ENCODE measurements around the gene AXIN1. TPM values are rescaled to one million over a fixed set of nuclear protein-coding genes. Genes with fewer than 3 reads are reported as not detected.

AXIN1 gene
- total RNA-seq, 2 donors from 2014 or later = 31.2 to 35.2 TPM

- TF ChIP-seq POLR2AphosphoS5 (IDR thresholded peaks at IDR 0.05) = no peak
- TF ChIP-seq, protein P1, sequence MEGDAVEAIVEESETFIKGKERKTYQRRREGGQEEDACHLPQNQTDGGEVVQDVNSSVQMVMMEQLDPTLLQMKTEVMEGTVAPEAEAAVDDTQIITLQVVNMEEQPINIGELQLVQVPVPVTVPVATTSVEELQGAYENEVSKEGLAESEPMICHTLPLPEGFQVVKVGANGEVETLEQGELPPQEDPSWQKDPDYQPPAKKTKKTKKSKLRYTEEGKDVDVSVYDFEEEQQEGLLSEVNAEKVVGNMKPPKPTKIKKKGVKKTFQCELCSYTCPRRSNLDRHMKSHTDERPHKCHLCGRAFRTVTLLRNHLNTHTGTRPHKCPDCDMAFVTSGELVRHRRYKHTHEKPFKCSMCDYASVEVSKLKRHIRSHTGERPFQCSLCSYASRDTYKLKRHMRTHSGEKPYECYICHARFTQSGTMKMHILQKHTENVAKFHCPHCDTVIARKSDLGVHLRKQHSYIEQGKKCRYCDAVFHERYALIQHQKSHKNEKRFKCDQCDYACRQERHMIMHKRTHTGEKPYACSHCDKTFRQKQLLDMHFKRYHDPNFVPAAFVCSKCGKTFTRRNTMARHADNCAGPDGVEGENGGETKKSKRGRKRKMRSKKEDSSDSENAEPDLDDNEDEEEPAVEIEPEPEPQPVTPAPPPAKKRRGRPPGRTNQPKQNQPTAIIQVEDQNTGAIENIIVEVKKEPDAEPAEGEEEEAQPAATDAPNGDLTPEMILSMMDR (IDR thresholded peaks at IDR 0.05) = no peak
- no peak for TF ChIP-seq POLR2A (IDR thresholded peaks at IDR 0.05)
- Histone ChIP-seq H3K36me3 (peaks cover 6 to 16% of the 10 kb centered on the region in 2 donors), H3K27me3 (replicated peaks; ENCODE audit: insufficient read depth) (no peaks in the 10 kb centered on the region), H3K9me3 (no peaks in the 10 kb centered on the region), H3K4me1 (replicated peaks) (peaks cover 7% of the 10 kb centered on the region), H3K4me3 (no peak overlapping the region), H3K27ac (no peak overlapping the region)
- DNase-seq (ENCODE audit: low spot score) = no peak
- intact Hi-C loops (cut with DNase I) = no loop called here
- WGBS = 96% methylated on average over 23 of the region's 23 CpGs
These were observed 22.7 kb upstream of the AXIN1 start for GRCh38 chr16:375212-375611.

DNA sequence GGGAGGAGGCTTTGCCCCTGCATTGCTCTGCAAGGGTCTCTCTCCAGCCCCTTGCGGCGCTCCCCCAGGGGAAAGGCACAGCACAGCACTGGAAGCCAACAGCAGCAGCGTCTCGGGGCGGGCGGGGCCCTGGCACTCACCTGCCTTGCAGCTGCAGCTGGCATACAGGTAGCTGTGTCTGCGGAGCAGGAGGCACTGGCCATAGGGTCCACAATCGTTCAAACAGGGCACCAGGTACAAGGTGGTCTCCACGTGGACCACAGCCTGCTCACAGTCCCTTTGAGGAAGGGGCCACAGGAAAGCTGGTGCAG is 22.0 kb upstream of the AXIN1 start:
- TF ChIP-seq POLR2AphosphoS5 (IDR thresholded peaks at IDR 0.05) (no peak), POLR2A (IDR thresholded peaks at IDR 0.05) (no peak)
- TF ChIP-seq, protein P1 (IDR thresholded peaks at IDR 0.05) = no peak
- H3K4me3 ChIP-seq = no peak overlapping the region
- intact Hi-C loops (cut with DNase I) = no loop called here
- H3K4me1 ChIP-seq (replicated peaks) = peaks cover 7% of the 10 kb centered on the region
- H3K36me3 ChIP-seq = peaks cover 6 to 16% of the 10 kb centered on the region in 2 donors
- no CpG with 5 or more reads among the region's 9 CpGs for WGBS
- H3K27me3 ChIP-seq (replicated peaks; ENCODE audit: insufficient read depth) = no peaks in the 10 kb centered on the region
- H3K9me3 ChIP-seq = no peaks in the 10 kb centered on the region
- DNase-seq (ENCODE audit: low spot score) = no peak
- no peak overlapping the region for H3K27ac ChIP-seq

GRCh38 chr16:373848-374615 is 21.5 kb upstream of the AXIN1 start:
- no peak for DNase-seq (ENCODE audit: low spot score)
- peaks cover 6 to 17% of the 10 kb centered on the region in 2 donors for H3K36me3 ChIP-seq
- TF ChIP-seq, protein P1 (IDR thresholded peaks at IDR 0.05) = no peak
- no peak for TF ChIP-seq POLR2A (IDR thresholded peaks at IDR 0.05)
- TF ChIP-seq POLR2AphosphoS5 (IDR thresholded peaks at IDR 0.05) = no peak
- no peak overlapping the region for H3K4me3 ChIP-seq
- no peaks in the 10 kb centered on the region for H3K27me3 ChIP-seq (replicated peaks; ENCODE audit: insufficient read depth)
- intact Hi-C loops (cut with DNase I) = no loop called here
- H3K9me3 ChIP-seq = no peaks in the 10 kb centered on the region
- peaks cover 7% of the 10 kb centered on the region for H3K4me1 ChIP-seq (replicated peaks)
- no peak overlapping the region for H3K27ac ChIP-seq
- 92% methylated on average over 39 of the region's 44 CpGs for WGBS

DNA sequence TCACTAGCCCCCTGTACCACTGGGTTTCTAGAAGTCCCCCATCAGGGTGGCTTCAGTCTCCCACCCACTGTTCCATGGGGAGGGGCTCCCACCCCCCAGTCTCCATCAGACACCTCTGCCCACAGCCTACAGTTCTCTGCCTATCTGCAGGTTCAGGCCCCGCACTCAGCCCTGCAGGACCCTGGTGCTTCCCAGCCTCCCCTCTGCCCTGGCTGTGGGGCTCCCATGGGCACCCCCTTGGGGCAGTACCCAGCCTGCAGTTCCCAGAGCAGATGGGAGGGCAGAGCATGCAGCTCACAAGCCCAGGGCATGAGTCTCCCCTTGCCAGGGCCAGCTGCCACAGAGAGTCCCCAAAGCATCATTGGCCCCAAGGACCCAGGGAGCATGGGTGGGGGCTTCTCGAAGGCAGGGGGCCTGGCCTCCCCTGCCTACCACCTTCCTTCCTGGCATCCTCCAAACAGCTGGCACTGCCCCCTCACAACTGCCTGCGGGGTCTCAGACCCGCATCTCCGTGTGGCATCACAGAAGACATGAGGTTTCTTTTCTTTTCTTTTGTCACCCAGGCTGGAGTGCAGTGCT is 20.6 kb upstream of the AXIN1 start:
- no peak overlapping the region for H3K27ac ChIP-seq
- no peaks in the 10 kb centered on the region for H3K27me3 ChIP-seq (replicated peaks; ENCODE audit: insufficient read depth)
- no peak for DNase-seq (ENCODE audit: low spot score)
- intact Hi-C loops (cut with DNase I) = no loop called here
- H3K4me1 ChIP-seq (replicated peaks) = peaks cover 7% of the 10 kb centered on the region
- no peak overlapping the region for H3K4me3 ChIP-seq
- 94% methylated on average over 5 of the region's 5 CpGs for WGBS
- H3K36me3 ChIP-seq = peaks cover 6 to 24% of the 10 kb centered on the region in 2 donors
- H3K9me3 ChIP-seq = no peaks in the 10 kb centered on the region
- TF ChIP-seq POLR2A (IDR thresholded peaks at IDR 0.05) (no peak), POLR2AphosphoS5 (IDR thresholded peaks at IDR 0.05) (no peak)
- TF ChIP-seq, protein P1 (IDR thresholded peaks at IDR 0.05) = no peak

Data from prostate gland (tissue), 2 donors.